Measurements from ENCODE around the gene SYS1. TPM values are rescaled to one million over a fixed set of nuclear protein-coding genes. Genes with fewer than 3 reads are reported as not detected.

The SYS1 gene
- total and polyA plus RNA-seq, 2 donors (not counting 3 experiments of a cell fraction or from before 2014, with no cell fraction given) = 27.4 to 79.6 TPM

DNA sequence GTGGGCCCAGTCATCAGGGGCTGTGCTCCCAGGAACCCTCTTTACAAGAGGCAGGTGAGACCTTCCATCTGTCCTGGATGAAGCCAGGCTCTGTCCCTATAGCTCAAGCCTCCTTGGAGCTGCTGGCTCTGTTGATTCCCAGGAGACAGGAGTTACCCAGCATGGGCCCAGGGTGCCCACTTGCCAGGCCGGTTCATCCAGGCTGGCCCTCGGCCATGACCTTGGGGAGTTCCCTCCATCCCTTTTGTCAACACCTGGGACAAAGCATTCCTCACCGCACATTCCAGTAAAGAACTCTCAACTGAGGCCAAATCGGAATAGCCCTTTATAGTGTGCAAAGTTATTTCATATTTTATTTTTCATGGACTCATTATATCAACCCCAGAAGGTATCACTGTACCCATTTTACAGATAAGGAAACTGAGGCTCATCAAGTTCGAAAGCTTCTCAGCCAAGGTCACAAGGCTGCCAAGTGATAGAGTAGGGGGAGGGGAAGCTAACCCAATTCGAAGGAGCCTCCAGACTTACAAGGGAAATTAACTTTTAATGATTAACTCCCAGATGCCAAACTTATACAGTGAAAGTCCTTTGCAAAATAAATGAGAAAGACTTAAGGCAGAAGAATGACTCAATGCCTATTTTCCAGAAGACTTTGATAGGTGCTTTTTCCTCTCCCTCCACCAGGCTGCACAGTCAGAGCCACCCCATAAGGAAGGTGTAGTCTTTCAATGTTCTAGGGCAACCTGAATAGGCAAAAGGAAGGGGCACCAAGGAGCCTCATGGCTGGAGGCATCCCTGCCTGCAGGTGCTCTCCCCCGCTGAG lies 33.2 kb upstream of the SYS1 start:
- DNase-seq (ENCODE audit: low read depth, low spot score) (no peak), FAIRE-seq (no peak)
- H3K4me2 ChIP-seq (ENCODE audit: insufficient read depth, low read length) = no peak overlapping the region
- no peaks in the 10 kb centered on the region for H3K9me1 ChIP-seq (replicated peaks; ENCODE audit: control insufficient read depth, extremely low read depth, insufficient read depth, low read length)
- no peaks in the 10 kb centered on the region for H3K4me1 ChIP-seq (ENCODE audit: control insufficient read depth, extremely low read depth, insufficient read depth, low read length)
- no peaks in the 10 kb centered on the region for H3K27me3 ChIP-seq (ENCODE audit: control insufficient read depth in 2 of 2, insufficient read depth in 2 of 2, low read length in 2 of 2)
- H3K9me3 ChIP-seq (replicated peaks; ENCODE audit: control insufficient read depth, insufficient read depth, low read length) = no peaks in the 10 kb centered on the region
- CTCF ChIA-PET = interaction anchor here (1.0 to 15.2 kb wide), 2 partner anchors 107 to 125 kb away, joined by 3 to 389 read pairs; no protein-coding TSS in a partner anchor
- dilution Hi-C loops (cut with MboI; ENCODE audit: extremely low pct_ligation_motif_present, low sequenced_read_pairs) = no loop called here
- peaks cover 8 to 14% of the 10 kb centered on the region in 2 experiments for H3K36me3 ChIP-seq (ENCODE audit: control insufficient read depth in 2 of 2, extremely low read depth in 1 of 2, insufficient read depth in 2 of 2, low read length in 2 of 2)
- H3K9ac ChIP-seq (replicated peaks; ENCODE audit: extremely low read depth, insufficient read depth, low read length) = no peak overlapping the region
- no peak overlapping the region for H3K4me3 ChIP-seq (replicated peaks in 1 of 3; ENCODE audit: insufficient read depth in 1 of 3, low read depth in 1 of 3, low read length in 3 of 3)
- H4K20me1 ChIP-seq (replicated peaks; ENCODE audit: control insufficient read depth, extremely low read depth, insufficient read depth, low read length) = no peaks in the 10 kb centered on the region
- H3K79me2 ChIP-seq (ENCODE audit: control insufficient read depth, insufficient read depth, low read length) = no peaks in the 10 kb centered on the region
- H2AFZ ChIP-seq (ENCODE audit: low read depth, low read length) = no peak overlapping the region
- POLR2A ChIA-PET = no interaction called here
- intact Hi-C loops (cut with micrococcal nuclease) = loop anchor here (1.0 kb wide), 1 partner anchor 10 kb away; no protein-coding TSS in a partner anchor
- TF ChIP-seq EZH2 (IDR thresholded peaks at IDR 0.05; ENCODE audit: borderline replicate concordance, low read depth, low read length, severe bottlenecking) (no peak), POLR2A (IDR thresholded peaks at IDR 0.05; ENCODE audit: low read depth, low read length) (no peak), MYC (IDR thresholded peaks at IDR 0.05; ENCODE audit: low read depth, low read length) (no peak), POLR2AphosphoS5 (IDR thresholded peaks at IDR 0.05; ENCODE audit: insufficient read depth, low read depth, low read length) (no peak), JUN (IDR thresholded peaks at IDR 0.05; ENCODE audit: borderline replicate concordance, insufficient read depth, insufficient read length, low read depth) (no peak), GATA2 (IDR thresholded peaks at IDR 0.05; ENCODE audit: insufficient read depth, insufficient read length, low read depth, low read length) (no peak), FOS (IDR thresholded peaks at IDR 0.05; ENCODE audit: borderline replicate concordance, insufficient read depth, low read length) (no peak)
- TF ChIP-seq, protein P1, sequence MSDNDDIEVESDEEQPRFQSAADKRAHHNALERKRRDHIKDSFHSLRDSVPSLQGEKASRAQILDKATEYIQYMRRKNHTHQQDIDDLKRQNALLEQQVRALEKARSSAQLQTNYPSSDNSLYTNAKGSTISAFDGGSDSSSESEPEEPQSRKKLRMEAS (IDR thresholded peaks at IDR 0.05; ENCODE audit: insufficient read depth, insufficient read length) = no peak
- TF ChIP-seq, protein P2, sequence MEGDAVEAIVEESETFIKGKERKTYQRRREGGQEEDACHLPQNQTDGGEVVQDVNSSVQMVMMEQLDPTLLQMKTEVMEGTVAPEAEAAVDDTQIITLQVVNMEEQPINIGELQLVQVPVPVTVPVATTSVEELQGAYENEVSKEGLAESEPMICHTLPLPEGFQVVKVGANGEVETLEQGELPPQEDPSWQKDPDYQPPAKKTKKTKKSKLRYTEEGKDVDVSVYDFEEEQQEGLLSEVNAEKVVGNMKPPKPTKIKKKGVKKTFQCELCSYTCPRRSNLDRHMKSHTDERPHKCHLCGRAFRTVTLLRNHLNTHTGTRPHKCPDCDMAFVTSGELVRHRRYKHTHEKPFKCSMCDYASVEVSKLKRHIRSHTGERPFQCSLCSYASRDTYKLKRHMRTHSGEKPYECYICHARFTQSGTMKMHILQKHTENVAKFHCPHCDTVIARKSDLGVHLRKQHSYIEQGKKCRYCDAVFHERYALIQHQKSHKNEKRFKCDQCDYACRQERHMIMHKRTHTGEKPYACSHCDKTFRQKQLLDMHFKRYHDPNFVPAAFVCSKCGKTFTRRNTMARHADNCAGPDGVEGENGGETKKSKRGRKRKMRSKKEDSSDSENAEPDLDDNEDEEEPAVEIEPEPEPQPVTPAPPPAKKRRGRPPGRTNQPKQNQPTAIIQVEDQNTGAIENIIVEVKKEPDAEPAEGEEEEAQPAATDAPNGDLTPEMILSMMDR (IDR thresholded peaks at IDR 0.05; ENCODE audit: extremely low read depth in 1 of 2, insufficient read depth in 1 of 2, low read depth in 1 of 2, low read length in 2 of 2) = no peak
- H3K27ac ChIP-seq (ENCODE audit: insufficient read depth, low read depth, low read length) = no peak overlapping the region
- BruUV-seq (replicated peaks) = no TSS peak
